Stimulated activated CD4-positive, alpha-beta T cell treated with anti-CD3 and anti-CD28 coated beads, Interleukin-12 subunit alpha, Interleukin-12 subunit beta, amount 100 ng/mL, for 4 hours (primary cell): ENCODE results near the gene TRERF1.
"Not testable (repeated sequence)": the region's sequence is repeated elsewhere in the genome, so short reads cannot be mapped to it uniquely, and the experiment has no call there.

Source experiments
- DNase-seq: peaks from one replicate; pipeline ENCODE4 v3.0.0-alpha.2; 2020

The TRERF1 gene

DNA sequence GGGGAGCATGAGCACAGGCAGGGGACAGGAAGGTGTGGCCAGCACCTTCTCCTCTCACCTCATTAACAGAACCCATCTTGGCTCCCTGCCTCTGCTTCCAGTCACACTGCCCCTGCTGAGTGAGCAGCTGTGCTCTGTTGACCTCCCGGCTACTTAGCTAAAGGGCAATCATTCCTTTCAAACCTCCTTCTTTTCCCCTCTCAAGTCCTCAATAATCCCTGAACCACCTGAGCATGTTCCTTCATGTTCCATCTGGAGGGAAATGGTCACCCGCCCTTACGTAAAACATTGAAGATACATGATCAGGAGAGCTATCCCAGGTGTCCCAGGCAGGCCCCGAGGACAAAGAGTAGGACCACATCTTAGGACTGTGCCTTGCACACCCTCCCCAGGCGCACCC is 212.4 kb downstream of the TRERF1 start:
- DNase-seq = no peak

DNA sequence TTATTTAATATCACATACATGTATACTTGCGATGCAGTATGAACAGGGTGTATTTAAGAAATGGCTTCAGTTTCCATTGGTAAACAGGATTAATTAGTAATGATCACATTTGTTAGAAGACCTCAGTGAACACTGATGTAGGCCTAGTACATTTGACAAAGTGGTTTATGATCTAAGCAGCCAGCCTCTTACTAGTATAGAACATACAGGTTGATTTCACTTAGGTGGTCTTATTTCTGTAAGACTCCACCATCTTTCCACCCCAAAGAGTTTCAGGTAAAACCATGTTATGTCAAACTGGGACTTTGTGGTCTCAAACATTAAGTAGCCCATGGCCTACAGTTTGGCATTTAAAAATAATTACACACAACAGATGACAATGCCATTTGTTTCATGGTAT is 213.9 kb downstream of the TRERF1 start:
- DNase-seq = no peak

DNA sequence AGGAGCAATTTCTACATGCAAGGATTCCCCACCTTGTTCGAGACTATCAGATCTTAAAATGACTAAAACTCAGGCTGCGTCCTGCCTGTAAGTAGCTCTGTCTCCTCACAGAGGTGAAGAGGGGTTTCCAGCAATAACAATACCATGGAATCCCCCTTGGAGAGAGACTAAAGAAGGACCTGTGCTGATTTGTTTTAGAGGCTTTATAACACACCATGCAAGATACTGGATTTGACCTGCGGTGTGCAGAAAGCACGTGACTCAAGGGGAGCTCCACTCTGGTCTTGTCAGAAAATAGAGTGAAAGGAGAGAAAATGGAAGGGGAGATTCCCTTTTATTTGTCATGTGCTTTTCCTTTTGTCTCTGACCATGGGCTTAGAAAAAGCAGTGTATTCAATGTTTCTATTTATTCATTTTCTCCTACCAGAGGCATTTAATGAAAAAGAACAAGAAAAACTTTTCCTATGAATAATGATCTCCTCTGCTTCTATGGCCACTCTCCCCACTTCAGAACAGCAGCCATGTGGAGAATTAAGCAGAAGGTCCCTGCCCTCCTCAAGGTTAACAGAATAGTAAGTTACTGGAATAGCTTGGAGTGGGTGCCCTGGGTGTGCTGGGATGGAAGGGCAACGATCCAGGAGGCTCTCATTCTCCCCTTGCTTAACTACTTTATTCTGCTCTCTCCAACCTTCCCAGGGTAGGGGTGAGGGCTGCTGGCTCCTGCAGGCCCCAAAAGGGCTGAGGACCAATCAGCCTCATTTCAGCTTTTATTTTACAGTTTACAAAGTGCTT is 214.8 kb downstream of the TRERF1 start:
- DNase-seq = no peak

DNA sequence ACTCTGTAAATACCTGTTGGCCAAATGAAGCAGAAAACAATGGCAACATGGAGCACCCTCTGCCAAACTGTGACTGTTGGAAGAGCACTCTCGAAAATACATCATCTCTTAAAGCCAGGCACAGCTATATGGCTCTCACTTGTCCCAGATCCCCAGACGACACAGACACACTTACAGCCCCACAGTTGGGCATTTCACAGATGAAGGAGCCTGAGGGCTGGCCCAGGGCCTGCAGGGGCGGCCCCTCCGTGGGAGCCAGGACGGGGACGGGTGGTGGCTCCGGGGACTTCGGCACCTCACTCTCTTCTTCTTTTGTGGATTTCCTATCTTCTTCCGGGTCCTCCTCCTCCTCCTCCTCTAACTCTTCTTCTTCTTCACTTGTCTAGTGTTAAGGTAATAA is 215.7 kb downstream of the TRERF1 start:
- DNase-seq = no peak

DNA sequence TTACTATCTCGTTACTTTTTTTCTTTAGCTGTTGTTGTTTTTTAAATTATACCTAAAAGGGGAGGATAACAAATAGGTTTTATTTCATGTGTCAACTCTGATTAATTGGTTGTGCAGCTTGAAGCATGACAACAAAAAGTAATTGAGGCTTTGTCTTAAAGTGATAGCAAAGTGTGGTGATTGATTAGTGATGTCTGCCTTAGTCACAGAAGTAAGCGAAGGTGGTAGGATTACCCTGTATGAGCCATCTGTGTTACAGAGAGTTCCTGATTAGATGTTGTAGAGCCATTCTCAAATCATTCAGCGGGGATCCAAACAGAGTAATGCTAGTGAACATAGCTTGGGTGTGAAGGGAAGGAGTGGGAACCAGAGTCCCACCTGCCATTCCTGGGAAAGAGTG is 219.7 kb downstream of the TRERF1 start:
- DNase-seq = no peak

DNA sequence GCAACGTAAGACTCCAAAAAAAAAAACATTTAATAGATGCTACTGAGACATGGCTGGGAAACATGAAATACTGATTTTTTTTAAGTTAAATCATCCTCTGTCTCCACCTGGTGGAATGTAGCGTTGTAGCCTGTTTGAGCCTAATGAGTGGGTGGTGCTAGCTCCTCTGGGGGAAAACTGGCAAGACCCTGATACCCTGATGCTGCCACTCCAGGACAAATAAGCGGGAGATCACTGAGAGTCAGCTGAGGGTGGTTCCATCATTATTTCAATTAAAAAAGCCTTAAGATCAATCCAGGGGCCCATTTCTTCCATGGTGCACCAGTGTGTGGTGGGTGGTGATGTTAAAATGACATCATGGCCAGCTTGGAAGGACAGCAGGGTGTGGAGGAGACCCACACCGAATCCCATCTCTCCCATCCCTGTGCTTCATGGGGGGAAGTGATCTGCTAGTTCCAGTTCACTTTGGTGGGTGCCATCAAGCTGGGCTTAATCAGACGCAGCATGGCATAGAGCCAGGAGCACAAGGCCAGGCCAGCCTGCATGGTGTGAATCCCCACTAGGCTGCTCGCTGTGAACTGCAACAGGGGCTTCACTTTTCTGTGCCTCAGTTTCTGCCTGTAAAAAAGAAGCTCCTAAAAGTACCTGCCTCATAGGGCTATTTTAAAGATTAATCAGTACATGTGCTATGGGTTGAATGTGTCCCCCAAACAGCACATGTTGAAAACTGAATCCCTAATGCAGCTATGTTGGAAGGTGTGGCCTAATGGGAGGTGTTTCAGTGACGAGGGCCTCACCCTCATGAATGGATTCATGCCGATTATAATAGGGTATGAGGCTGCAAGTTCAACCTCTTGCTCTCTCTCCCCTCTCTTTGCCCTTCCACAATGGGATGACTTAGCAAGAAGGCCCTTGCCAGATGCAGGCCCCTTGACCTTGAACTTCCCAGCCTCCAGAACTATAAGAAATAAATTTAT is 221.1 kb downstream of the TRERF1 start:
- DNase-seq = no peak

DNA sequence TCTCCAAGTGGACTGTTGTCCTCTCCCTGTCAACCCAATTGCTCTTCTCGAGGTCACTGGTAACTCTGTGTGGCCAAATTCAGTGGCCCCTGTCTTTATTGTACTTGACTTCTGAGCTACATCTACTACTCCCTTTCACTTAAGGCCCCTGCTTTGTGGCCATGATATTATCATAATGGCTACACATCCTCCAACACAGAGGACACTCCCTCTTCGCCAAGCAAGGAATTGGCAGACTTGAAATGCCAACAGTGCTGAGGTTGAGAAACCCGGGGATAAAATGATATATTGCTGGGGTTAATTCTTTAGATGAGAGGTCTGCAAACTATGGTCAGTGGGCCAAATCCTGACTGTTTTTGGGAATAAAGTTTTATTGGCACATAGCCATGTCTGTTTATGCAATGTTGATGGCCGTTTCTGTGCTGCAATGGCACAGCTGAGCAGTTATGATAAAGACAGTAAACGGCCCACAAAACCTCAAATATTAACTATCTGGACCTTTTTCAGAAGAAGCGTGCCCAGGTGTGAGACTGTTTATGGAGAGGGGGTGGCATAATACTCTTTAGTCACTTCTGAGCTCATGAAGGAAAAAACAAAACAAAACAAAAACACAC is 222.1 kb downstream of the TRERF1 start:
- DNase-seq = no peak

DNA sequence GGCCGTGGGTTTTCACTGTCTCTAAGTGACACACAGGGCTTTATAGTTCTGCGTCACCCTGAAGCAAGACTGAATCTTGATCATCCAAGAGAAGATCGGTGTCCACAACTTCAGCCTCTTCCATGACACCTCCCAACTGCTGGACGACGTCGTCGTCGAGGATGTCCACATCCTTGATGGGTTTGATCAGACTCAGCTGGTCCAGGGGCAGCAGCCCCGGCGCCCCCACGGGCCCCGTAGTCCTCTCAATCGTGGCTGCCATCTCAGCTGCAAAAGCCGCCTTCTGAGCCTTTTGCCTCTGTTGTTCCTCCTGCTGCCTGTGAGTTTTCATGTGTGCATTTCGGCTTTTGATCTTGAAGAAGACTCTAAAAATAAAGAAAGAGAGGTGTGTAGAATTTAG is 223.4 kb downstream of the TRERF1 start:
- DNase-seq = no peak

DNA sequence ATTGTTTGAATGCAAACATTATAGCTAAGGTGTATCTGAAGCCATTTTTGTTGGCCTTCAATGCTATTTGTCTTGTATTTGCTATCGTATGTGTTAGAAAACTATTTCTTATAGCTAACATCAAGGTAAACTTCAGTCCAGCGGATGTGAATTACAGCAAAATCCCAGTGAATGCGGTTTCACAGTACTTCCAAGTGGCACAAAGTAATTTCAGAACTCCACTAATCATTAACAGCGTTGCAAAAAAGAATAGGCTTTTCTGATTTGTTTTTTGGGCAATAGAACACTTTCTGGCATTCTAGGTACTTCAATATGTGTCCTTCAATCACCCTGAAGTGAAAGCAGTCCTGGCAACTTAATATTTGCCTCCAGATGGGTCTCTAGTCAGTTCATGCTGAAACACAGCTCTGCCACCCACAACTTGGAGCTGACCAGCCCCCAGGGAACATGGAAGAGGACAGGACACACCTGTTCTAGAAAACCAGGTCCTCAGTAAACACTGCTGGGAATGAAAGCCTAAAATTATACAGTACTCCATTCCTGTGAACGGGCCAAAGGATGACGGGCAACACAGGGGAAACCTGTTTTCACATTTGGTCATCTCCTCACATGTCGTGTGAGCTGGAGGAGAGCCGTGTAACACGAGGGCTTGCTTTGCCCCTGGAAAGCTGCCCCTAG is 224.4 kb downstream of the TRERF1 start:
- no peak for DNase-seq

DNA sequence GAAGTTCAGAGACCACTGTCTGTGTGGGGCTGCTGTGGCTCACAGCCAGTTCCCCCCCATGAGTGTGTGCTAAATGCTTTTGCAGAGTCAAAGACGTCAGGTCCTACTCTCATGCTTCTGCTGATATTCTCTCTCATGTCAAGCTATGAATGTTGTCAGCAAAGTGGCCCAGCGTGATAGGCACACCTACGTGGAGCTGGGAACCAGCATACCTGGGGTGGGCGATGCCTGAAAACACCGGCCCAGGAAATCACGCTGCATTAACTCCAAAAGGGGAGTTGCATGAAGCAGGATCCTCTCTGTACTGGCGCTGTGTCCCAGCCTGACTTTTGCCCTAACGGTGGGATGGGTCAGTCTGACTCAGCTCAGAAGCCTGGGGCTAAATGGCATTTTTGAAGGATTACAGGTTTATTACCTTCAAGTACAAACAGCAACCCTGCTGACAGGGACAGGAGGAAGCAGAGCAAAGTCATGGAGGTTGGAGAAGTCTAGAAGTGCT is 225.0 kb downstream of the TRERF1 start:
- DNase-seq = no peak

DNA sequence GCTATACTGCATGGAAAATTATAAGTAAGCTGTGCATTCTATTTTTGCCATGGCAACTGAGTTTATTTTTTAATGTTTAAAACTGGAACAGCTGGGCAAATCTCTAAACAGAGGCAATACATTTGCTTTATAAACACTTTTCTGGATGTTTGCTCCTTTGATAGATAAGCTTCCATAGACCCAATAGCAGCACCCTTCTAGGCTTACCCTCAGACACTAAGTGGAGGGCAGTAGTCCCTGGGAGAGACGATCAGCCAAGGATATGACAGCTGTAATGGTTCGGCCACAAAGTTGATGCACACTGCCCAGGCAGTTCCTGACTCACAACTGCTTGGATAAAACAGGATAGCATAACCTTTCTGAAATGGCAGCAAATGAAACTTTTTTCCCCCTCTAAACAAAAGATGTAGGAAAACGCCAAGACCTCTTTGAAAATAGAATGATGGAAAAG is 225.5 kb downstream of the TRERF1 start:
- no peak for DNase-seq

DNA sequence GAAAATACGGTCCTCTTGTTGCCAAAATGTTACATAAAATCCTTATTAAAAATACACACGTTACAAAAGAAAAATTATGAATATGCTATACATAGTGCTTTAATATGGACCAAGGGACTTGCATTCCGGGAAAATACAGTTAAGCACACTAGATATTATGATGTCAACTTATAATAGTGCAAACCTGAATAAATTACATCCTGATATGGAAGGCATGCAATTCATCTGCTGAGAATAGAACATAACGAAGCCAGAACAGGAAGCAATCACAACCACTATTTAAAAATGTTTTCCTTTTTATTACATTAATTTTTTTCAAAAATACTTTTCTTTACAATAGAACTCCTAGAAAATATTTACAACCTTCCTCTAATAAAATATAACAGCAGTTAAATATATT is 226.3 kb downstream of the TRERF1 start:
- no peak for DNase-seq

DNA sequence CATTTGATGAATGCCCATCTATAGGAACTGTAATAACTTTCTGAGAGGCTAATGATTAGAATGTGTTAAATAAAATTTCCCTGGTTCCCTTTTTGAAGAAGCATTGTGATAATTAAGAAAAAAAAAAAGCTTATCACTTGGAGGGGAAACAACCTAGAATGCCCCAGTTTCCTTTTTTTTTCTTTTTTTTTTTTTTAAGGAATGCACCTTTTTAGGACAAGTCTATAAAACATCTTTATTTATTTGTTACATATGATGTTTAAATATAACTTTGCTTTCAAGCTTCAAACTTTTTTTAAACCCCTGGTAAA is 226.7 kb downstream of the TRERF1 start:
- no peak for DNase-seq

DNA sequence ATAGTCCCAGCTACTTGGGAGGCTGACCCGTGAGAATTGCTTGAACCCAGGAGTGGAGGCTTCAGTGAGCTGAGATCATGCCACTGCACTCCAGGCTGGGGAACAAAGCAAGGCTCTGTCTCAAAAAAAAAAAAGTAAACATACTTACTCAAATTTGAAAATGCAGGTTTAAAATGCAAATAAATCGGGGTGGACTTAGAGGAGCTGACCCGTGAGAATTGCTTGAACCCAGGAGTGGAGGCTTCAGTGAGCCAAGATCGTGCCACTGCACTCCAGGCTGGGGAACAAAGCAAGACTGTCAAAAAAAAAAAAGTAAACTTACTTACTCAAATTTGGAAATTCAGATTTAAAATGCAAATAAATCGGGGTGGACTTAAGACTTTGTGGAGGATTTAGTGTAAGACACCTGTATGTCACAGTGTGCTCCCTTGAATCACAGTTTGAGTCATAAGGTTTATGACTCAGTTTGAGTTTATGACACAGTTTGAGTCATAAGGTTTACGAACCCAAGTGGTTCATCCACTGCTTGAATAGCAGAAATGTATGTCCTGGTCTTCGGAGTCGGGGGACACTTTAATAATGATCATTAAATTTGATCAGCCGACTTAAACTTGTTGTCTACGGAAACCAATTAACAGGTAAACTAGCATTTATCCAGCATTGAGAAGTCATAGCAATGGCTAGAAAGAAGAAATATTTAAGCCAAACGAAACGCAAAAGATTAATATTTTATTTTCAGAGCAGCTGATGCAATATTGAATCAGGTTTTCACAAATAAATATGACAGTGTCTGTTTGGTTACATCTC is 227.3 kb downstream of the TRERF1 start:
- DNase-seq = no peak

DNA sequence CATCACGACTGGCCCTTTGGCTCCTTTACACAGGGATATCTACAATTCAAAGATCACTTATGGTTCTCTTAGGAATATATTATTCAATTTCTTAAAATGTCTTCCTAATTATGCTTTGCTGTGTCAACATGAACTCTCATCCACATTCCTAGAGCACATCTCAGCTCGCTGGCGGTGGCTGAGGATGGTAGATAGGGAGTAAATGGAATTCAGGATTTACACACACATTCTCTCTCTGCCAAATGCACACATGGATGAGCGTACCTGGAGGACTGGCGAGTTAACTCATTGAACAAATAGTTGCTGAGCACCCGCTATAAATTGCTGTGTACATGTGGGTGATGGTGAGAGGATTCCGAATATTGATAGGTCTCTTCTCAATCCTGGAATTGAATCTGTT is 229.3 kb downstream of the TRERF1 start:
- DNase-seq = no peak

DNA sequence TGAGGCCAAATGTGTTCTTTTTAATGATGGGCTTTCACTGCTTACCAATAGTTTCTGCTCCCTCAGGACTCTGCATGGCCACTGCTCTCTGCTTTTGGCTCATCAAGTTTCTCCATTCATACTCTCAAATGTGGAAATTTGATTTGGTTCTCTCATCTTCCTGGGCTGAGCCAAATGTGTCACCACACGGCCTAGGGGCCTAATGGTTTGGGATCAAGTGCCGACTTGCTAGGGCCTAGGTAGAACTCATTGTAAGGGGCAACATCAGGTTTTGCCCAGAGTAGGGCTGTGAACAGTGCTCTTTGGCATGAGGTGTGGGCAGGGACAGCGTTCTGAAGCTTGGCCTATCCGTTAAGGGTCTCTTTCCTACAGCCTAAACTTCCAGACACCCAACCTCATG is 230.2 kb downstream of the TRERF1 start:
- DNase-seq = no peak

DNA sequence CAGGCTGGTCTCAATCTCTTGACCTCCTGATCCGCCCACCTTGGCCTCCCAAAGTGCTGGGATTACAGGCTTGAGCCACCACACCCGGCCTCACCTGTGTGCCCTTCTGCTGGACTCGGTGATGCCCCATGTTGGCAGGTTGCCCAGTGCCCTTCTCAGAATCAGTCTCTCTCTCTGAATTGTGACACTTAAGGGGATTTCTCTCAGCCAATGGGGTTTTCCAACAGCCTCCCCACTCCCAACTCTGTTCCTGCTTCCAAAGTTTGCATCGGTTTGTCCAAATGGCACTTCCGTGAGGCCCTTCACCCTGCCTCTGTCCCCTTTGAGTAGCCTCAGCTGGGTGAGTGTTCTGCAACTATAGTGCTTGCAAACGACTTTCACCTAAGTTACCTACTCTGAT is 230.9 kb downstream of the TRERF1 start:
- no peak for DNase-seq

DNA sequence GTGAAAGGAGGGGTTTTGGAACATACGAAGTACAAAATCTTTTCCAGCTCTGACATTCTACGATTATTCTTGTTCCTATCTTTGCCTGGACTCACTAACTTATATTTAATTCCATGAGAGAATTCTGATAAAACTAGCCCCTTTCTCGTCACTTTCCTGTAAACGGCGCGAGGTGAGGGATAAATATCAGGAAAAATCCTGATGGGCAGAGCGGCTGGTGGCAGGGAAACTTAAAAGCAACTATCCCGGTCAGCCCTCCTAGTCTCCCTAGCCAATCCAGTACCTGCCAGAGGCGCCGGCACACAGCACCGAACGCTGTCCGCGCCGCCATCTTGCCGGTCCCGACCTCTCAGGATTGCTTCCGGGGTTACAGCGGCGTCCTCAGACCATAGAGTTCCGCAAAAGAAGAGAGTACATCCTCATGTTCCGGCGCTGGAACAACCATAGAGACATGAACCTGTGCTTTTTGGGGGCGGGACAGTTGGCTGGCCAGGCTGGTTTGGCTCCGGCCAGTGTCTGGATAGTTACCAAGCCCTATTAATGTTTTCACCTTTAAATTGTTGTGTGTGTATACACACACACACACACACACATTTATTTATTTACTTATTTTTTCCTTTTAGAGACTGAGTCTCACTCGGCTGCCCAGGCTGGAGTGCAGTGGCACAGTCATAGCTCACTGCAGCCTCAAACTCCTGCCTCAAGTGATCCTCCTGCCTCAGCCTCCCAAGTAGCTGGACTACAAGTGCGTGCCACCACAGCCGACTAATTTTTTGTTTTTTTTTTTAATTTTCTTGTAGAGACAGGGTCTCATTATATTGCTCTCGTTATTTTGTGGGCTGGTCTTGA is 234.0 kb downstream of the TRERF1 start, which contains the start of gene MRPS10:
TSS of gene MRPS10 (minus strand) at position 343 of the 849 bp plus-strand sequence. CDS start at position 331, 12 bp downstream.
- DNase-seq = peak; percentile 84

DNA sequence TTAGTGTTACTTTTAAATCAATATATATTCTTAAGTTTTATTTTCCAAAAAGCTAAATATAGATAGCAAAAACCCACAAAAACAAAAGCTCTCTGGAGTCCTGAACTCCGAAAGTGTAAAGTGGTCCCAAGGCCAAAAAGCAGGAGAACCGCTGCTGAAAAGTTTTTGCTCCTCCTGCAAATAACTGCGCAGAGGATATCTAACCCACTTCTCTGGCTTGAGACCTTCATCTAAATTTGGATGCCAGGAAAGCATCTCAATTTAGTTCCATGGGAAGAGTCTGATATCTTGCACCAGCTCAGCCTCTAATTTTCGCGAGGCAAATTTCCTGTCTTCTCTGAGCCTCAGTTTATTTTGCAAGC is 234.6 kb downstream of the TRERF1 start:
- DNase-seq = no peak

DNA sequence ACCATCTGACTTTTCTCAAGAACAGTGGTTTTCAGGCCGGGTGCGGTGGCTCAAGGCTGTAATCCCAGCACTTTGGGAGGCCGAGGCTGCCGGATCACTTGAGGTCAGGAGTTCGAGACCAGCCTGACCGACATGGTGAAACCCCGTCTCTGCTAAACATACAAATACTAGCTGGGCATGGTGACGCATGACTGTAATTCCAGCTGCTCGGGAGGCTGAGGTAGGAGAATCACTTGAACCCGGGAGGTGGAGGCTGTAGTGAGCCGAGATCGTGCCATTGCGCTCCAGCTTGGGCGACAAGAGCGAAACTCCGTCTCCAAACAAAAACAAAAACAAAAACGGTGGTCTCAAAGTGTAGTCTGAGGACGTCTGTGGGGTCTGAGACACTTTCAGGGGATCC is 235.2 kb downstream of the TRERF1 start:
- DNase-seq = not testable (repeated sequence)

DNA sequence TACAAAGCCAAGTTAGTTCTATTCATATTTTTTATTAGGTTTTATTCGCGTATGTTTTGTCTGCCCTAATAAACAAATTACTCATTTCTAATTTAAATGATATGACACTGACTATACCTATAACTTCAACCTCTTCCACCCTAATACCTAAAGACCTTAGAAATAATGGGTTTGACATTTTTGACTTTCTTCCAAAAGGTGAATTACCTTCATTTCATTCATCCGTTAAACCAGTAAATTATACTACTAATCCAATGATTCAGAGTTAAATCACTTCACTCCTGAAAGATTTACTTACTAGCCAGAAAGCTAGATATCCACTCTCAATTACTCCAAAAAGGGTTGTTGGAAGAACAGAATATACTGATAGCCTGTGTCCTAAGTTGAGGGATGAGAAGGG is 239.3 kb downstream of the TRERF1 start:
- no peak for DNase-seq
